A172 (cell line): Measurements from ENCODE around the gene SLC30A9. TPM values are rescaled to one million over a fixed set of nuclear protein-coding genes. Genes with fewer than 3 reads are reported as not detected.

ENCODE experiments used
- total RNA-seq: library from RNA; depleted of rRNA; stranded (reverse); fragments of >200 nt; shearing (Covaris generic); gene quantifications from 2 replicates; pipeline ENCODE4 v1.2.3, GENCODE V29; 2014; rRNA removed

SLC30A9 gene
- total RNA-seq, 1 experiment from 2014 or later, result 105 TPM

Other genes starting within 250 kb of the SLC30A9 start
- gene PHOX2B, start 241.8 kb upstream of the SLC30A9 start, total RNA-seq, result not detected in 2 replicates
- 60.4 and 73.4 TPM in 2 replicates for gene TMEM33, start 55.1 kb upstream of the SLC30A9 start, total RNA-seq
- not detected in 2 replicates for gene DCAF4L1, start 8.8 kb upstream of the SLC30A9 start, total RNA-seq
- gene BEND4, start 162.1 kb downstream of the SLC30A9 start, total RNA-seq, result 0.22 and 0.36 TPM in 2 replicates